ENCODE measurements around the gene PCSK6.
"Not testable (repeated sequence)": the region's sequence is repeated elsewhere in the genome, so short reads cannot be mapped to it uniquely, and the experiment has no call there.

PCSK6 gene

GRCh38 chr15:101378879-101379278 is 110.6 kb downstream of the PCSK6 start:
- DNase-seq (ENCODE audit: low spot score) = no peak

DNA sequence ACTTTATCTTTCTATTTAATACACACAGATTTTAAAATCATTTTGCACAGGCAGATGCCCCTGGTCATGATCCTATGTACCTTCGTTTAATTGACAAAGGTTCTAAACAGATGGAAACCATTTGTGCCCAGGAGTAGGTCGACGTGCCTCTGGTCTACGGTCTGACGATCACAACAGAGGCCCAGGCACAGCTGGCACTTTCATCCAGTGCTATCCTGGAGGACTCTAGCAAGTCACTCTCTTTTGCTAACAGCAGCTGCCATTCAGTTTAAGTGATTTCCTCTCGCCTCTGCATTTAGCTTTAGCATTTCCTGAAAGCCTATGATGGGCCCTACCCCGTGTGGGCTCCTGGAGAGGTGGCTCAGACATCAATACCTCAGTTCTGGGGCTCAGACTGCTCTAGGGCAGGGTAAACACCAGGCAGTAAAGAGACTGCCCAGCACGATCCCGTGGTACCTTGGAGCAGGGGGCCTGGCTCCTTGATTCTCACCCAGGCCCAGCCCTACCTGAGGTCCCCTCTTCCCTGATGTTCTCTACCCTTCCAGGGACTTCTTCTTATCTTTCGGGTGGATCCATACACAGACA is 111.2 kb downstream of the PCSK6 start:
- no peak for DNase-seq (ENCODE audit: low spot score)

GRCh38 chr15:101376615-101377395 is 112.7 kb downstream of the PCSK6 start:
- DNase-seq (ENCODE audit: low spot score) = no peak

DNA sequence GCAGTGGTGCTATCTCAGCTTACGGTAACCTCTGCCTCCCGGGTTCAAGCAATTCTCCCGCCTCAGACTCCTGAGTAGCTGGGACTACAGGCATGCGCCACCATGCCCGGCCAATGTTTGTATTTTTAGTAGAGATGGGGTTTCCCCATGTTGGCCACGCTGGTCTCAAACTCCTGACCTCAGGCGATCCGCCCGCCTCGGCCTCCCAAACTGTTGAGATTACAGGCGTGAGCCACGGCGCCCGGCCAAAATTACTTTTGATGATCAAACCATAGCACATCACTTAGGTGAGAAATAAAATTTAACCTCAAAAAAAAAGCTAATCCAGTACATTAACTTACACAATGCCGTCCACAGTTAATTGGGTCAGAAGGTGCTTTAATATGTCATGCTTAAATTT is 114.5 kb downstream of the PCSK6 start:
- DNase-seq (ENCODE audit: low spot score) = not testable (repeated sequence)

DNA sequence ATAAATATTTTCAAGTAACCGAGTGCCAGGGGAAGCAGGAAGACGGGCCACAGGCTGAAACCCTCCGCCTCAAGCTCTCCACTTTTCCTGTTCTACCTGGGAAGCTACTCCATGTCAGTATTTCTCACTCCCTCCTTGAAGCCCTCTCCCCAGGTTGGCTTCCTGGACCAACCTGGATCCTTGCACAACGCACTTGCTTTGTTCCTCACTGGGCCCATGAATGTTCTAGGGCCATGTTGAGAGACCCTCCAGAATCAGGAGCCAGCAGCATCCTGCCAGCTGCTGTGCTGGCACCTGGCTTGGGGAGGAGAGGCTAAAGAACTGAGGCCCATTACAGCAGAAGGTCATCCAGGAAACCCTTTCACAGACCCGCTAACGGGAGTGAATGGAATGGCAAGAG is 115.2 kb downstream of the PCSK6 start:
- no peak for DNase-seq (ENCODE audit: low spot score)

DNA sequence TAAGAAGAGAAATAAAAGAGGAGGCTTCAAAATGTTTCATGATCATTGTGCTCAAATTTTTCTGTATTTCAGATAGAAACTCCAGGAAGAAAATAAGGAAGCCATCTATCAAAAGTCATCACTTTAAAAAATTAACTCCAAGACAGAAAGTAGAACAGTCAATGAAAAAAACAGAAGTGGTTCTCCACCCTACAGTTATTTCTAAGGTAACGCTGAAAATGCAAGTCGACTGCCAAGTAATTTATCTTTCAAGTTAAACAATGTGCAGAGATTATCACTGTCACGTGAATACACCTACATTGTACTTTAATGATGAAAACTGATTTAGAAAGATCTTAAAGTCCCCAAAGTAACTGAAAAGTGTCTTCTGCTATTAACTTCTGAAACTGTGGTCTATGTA is 115.9 kb downstream of the PCSK6 start:
- no peak for DNase-seq (ENCODE audit: low spot score)

- no peak for DNase-seq (ENCODE audit: low spot score)
Observed at GRCh38 chr15:101372960-101373525, 116.5 kb downstream of the PCSK6 start.

DNA sequence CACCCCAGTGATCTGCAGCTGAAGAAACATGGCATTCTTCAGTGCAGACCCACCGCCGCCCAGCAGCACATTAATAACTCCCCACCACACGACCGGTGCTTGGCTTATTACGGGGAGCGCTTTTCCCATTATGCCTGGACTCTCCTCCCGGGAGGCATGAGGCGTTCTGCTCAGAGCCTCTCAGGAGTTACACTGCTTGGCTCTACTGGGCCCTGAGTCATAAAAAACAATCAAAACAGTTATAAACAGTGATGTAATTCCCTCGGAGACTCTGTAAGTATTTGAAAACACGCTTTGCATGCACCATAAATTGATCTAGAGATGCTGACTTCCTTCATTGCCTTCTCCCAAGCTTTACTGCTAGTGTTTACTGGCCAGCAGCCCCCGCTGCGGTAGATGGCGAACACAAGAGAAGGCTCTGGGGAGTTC is 117.3 kb downstream of the PCSK6 start:
- no peak for DNase-seq (ENCODE audit: low spot score)

GRCh38 chr15:101371519-101371918 is 118.0 kb downstream of the PCSK6 start:
- DNase-seq (ENCODE audit: low spot score) = no peak

DNA sequence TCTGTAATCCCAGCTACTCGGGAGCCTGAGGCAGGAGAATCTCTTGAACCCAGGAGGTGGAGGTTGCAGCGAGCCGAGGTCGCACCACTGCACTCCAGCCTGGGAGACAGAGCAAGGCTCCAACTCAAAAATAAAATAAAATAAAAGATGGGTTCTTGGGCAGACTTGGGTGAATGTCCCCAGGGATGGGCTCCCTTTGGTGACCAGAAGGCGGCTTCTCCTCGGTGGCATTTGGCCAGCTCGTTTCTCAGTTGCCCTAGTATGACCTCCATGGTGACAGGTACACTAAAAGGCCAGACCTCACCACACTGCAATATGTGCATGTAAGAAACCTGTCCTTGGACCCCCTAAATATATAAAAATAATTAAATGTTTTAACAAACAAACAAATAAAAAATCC is 118.4 kb downstream of the PCSK6 start:
- DNase-seq (ENCODE audit: low spot score) = no peak

DNA sequence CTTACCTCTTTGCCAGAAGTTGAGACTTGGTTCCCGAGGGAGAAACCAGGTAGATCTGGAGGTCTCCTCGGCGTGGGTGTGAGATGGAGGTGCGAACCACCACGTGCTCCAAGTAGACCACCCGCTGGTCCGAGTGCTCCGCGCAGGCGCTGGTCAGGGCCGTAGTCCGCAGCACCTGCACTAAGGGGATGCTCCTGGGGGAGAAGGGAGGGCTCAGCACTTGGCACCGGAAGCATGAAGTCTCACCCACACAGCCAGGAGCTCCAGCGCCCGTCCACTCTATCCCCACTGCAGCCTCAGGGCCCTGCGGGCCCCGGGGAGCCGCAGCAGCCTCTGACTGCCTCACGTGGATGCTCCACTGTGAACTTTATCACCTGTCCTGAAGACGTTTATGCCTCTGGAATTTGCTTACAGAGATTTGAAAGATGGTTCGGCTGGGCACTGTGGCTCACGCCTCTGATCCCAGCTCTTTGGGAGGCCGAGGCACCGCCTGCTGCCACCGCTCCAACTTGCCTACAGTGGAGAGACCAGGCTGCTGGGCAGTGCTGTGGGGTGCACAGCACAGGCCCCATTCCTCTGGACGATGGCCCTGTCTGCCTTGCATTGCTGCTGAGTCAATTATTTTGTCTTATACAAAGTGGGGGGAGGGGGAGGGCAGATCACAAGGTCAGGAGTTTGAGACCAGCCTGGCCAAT is 119.0 kb downstream of the PCSK6 start:
- DNase-seq (ENCODE audit: low spot score) = no peak

DNA sequence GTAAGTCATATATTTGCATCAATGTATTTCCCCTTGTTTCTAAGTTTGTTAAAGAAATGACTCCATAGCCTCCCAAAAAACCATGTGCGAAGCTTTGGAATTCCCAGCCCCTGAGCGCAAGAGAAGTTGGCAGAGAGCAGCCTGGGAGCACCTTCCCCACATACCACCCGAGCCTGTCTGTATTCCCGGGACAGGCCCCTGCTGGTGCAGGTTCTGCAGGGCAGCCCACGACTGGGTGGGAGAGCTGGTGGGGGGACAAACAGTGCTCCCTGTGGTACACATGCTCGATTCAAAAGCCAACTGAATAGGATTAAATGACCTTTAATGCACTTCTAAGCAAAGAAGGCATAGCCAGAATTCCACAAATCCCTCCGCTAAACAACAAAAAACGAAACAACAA is 119.8 kb downstream of the PCSK6 start:
- no peak for DNase-seq (ENCODE audit: low spot score)

DNA sequence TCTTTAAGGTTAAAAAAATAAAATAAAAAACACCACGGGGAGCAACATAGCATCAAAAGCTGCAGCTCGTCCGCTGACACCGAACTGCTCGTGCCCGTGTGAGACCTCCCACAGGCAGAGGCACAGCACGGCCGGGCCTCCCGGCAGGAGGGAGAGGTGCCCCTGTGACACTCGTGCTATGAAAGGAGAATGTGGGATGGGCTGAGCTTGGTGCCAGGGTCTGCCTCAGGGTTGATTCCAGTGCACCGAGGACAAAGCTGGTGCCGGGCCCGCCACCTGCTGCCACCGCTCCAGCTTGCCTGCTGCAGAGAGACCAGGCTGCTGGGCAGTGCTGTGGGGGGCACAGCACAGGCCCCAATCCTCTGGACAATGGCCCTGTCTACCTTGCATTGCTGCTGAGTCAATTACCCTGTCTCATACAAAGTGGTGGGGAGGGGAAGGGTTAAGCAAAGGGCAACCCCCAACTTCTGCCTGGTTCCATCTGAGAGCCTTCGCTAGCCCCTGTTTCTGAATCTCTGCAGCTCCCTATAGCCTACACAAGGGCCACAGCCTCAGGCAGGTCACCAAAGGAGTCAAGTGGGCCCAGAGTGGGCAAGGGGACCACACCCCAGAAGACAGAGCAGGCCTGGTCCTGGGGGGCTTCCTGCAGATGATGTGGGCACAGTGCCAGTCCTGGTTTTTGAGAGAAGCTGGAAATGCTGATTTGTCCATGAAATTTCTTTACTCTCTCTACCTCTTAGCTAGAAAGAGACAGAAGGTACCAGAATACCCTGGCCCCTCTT is 120.5 kb downstream of the PCSK6 start:
- no peak for DNase-seq (ENCODE audit: low spot score)

DNA sequence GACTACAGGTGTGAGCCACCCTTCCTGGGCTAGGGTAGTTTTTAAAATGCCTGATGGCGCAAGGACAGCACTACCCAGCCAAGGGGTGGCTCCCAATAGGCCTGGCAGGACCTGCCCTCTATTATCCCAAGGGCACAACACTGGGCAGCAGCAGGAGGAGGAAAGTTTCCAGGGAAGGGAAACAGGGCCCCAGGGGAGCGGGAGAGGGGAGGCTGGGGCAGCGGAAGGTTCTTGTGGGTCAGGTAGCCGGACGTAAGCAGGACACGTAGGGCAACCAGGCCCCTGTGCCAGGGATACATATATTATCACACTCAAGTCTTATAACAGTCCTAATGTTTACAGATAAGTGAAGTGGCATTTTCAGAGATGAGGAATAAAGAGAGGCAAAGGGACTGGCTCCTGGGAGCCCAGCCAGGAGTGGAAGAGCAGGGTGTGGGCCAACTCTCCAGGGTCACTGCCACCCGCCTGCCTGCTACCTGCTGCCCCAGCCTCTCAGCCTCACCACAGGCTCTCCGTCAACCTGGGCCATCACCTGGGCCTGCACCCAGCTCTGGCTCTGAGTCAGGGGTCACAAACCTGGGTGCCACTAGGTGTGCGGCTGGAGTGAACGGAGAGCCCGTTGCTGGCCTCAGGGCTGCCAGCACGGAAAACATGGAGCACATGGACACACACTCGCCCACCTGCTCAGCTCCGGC is 121.3 kb downstream of the PCSK6 start:
- DNase-seq (ENCODE audit: low spot score) = no peak

DNA sequence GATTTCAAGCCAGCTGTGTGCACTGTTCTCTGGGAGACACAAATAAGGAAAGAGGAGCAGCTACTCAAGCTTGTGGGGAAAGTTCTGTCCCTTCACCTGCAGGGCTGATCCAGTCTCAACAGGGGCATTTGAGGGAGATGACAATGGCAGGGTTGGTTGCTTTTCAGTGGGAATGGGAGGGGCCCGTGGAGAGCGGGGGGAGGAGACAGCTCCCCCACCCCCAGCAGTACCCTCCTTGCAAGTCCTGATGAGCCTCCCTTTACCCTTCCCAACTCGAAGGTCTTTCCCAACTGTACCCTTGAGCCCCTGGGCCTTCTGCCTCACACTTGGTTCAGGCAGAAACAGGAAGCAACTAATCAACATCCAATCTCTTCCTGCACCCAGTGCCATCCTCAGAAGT is 122.7 kb downstream of the PCSK6 start:
- DNase-seq (ENCODE audit: low spot score) = no peak

- no peak for DNase-seq (ENCODE audit: low spot score)
Observed at GRCh38 chr15:101362986-101363566, 126.4 kb downstream of the PCSK6 start.

GRCh38 chr15:101362359-101362758 is 127.1 kb downstream of the PCSK6 start:
- DNase-seq (ENCODE audit: low spot score) = no peak

DNA sequence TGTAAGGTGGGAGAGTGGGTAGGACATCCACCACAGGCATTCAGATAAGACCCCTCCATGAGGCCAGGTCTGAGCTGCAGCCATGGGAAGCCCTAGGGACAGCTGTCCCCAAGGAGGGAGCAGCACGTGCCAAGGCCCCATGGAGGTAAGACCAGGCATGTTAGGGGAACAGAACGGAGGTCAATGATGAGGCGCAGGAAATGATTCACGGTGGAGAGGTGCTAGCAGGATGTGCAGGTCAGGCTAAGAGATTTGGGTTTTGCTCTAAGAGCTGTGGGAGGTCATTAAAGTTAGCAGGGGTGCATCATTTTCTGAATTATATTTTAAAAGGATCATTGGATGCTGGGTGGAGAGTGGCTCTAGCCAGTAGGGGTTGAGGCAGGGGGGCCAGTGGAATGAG is 128.1 kb downstream of the PCSK6 start:
- DNase-seq (ENCODE audit: low spot score) = no peak

GRCh38 chr15:101359365-101359947 is 130.1 kb downstream of the PCSK6 start:
- no peak for DNase-seq (ENCODE audit: low spot score)

GRCh38 chr15:101358895-101359294 is 130.6 kb downstream of the PCSK6 start:
- no peak for DNase-seq (ENCODE audit: low spot score)

All from SK-N-DZ (cell line).